ENCODE measurements around the gene SSNA1. TPM values are rescaled to one million over a fixed set of nuclear protein-coding genes. Genes with fewer than 3 reads are reported as not detected.

Gene SSNA1
- total and polyA plus RNA-seq, 9 donors: 1.6 to 60.7 (median 44.5) TPM

- Histone ChIP-seq H3K27ac (no peak overlapping the region), H3K4me1 (ENCODE audit: insufficient read depth) (peaks cover 14% of the 10 kb centered on the region), H3K9me3 (no peaks in the 10 kb centered on the region), H3K27me3 (peaks cover 18% of the 10 kb centered on the region), H3K36me3 (no peaks in the 10 kb centered on the region), H3K4me3 (no peak overlapping the region)
- WGBS, 3 donors: 30 to 43% (median 38%) methylated on average over 14 of the region's 14 CpGs
- TF ChIP-seq EP300 (IDR thresholded peaks at IDR 0.05) (no peak), CTCF (IDR thresholded peaks at IDR 0.05) (no peak), POLR2A (IDR thresholded peaks at IDR 0.05) (no peak)
- intact Hi-C loops (cut with DNase I): no loop called here
- no peak for DNase-seq
Observed at GRCh38 chr9:137170486-137171148, 17.9 kb upstream of the SSNA1 start.

- DNase-seq: no peak
- Histone ChIP-seq H3K4me3 (no peak overlapping the region), H3K36me3 (no peaks in the 10 kb centered on the region), H3K27ac (no peak overlapping the region), H3K27me3 (peaks cover 12% of the 10 kb centered on the region), H3K4me1 (ENCODE audit: insufficient read depth) (peaks cover 14% of the 10 kb centered on the region), H3K9me3 (no peaks in the 10 kb centered on the region)
- WGBS, 3 donors: 73 to 80% (median 75%) methylated on average over 15 to 22 of the region's 22 CpGs
- no peak for TF ChIP-seq EP300 (IDR thresholded peaks at IDR 0.05)
- TF ChIP-seq CTCF (IDR thresholded peaks at IDR 0.05): no peak
- no peak for TF ChIP-seq POLR2A (IDR thresholded peaks at IDR 0.05)
- intact Hi-C loops (cut with DNase I): no loop called here
Observed at GRCh38 chr9:137171149-137171900, 17.2 kb upstream of the SSNA1 start.

GRCh38 chr9:137172901-137173795 lies 15.3 kb upstream of the SSNA1 start:
- H3K27ac ChIP-seq: no peak overlapping the region
- intact Hi-C loops (cut with DNase I): no loop called here
- WGBS, 3 donors: 60 to 65% (median 65%) methylated on average over 20 to 21 of the region's 21 CpGs

More at GRCh38 chr9:137172901-137173795, 15.3 kb upstream of the SSNA1 start:
- Histone ChIP-seq H3K27me3 (peaks cover 4% of the 10 kb centered on the region), H3K36me3 (no peaks in the 10 kb centered on the region), H3K4me3 (no peak overlapping the region), H3K4me1 (ENCODE audit: insufficient read depth) (peaks cover 10% of the 10 kb centered on the region), H3K9me3 (no peaks in the 10 kb centered on the region)
- TF ChIP-seq EP300 (IDR thresholded peaks at IDR 0.05) (no peak), CTCF (IDR thresholded peaks at IDR 0.05) (no peak), POLR2A (IDR thresholded peaks at IDR 0.05) (no peak)
- no peak for DNase-seq

All from ovary (tissue), 9 donors.